ENCODE results near the gene TNK1. TPM values are rescaled to one million over a fixed set of nuclear protein-coding genes. Genes with fewer than 3 reads are reported as not detected.

Gene TNK1
- total and polyA plus RNA-seq, 2 donors (not counting 3 experiments of a cell fraction or from before 2014, with no cell fraction given) = 0.22 to 0.58 TPM

- Histone ChIP-seq H3K4me3 (replicated peaks in 1 of 3; ENCODE audit: insufficient read depth in 1 of 3, low read depth in 1 of 3, low read length in 3 of 3) (no peak overlapping the region), H3K9me3 (replicated peaks; ENCODE audit: control insufficient read depth, insufficient read depth, low read length) (no peaks in the 10 kb centered on the region), H3K79me2 (ENCODE audit: control insufficient read depth, insufficient read depth, low read length) (no peaks in the 10 kb centered on the region), H3K36me3 (ENCODE audit: control insufficient read depth in 2 of 2, extremely low read depth in 1 of 2, insufficient read depth in 2 of 2, low read length in 2 of 2) (no peaks in the 10 kb centered on the region), H3K4me2 (ENCODE audit: insufficient read depth, low read length) (no peak overlapping the region), H3K9me1 (replicated peaks; ENCODE audit: control insufficient read depth, extremely low read depth, insufficient read depth, low read length) (no peaks in the 10 kb centered on the region), H3K27ac (ENCODE audit: insufficient read depth, low read depth, low read length) (no peak overlapping the region), H3K9ac (replicated peaks; ENCODE audit: extremely low read depth, insufficient read depth, low read length) (no peak overlapping the region), H2AFZ (ENCODE audit: low read depth, low read length) (no peak overlapping the region), H3K4me1 (ENCODE audit: control insufficient read depth, extremely low read depth, insufficient read depth, low read length) (peaks cover 3% of the 10 kb centered on the region), H4K20me1 (replicated peaks; ENCODE audit: control insufficient read depth, extremely low read depth, insufficient read depth, low read length) (no peaks in the 10 kb centered on the region), H3K27me3 (ENCODE audit: control insufficient read depth in 2 of 2, insufficient read depth in 2 of 2, low read length in 2 of 2) (no peaks in the 10 kb centered on the region)
- intact Hi-C loops (cut with micrococcal nuclease) (loop anchor here (2.0 to 5.0 kb wide), 2 partner anchors 35 to 139 kb away; partner anchors contain the start of gene PLSCR3), dilution Hi-C loops (cut with MboI; ENCODE audit: extremely low pct_ligation_motif_present, low sequenced_read_pairs) (no loop called here)
- BruUV-seq (replicated peaks) = no TSS peak
- ChIA-PET POLR2A (no interaction called here), CTCF (interaction anchor here (1.3 kb wide), 1 partner anchor 203 kb away, joined by 10 read pairs; no protein-coding TSS in a partner anchor)
- TF ChIP-seq, protein P1, sequence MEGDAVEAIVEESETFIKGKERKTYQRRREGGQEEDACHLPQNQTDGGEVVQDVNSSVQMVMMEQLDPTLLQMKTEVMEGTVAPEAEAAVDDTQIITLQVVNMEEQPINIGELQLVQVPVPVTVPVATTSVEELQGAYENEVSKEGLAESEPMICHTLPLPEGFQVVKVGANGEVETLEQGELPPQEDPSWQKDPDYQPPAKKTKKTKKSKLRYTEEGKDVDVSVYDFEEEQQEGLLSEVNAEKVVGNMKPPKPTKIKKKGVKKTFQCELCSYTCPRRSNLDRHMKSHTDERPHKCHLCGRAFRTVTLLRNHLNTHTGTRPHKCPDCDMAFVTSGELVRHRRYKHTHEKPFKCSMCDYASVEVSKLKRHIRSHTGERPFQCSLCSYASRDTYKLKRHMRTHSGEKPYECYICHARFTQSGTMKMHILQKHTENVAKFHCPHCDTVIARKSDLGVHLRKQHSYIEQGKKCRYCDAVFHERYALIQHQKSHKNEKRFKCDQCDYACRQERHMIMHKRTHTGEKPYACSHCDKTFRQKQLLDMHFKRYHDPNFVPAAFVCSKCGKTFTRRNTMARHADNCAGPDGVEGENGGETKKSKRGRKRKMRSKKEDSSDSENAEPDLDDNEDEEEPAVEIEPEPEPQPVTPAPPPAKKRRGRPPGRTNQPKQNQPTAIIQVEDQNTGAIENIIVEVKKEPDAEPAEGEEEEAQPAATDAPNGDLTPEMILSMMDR (IDR thresholded peaks at IDR 0.05; ENCODE audit: extremely low read depth in 1 of 2, insufficient read depth in 1 of 2, low read depth in 1 of 2, low read length in 2 of 2) = no peak
- no peak for TF ChIP-seq POLR2A (IDR thresholded peaks at IDR 0.05; ENCODE audit: low read depth, low read length)
- TF ChIP-seq MYC (IDR thresholded peaks at IDR 0.05; ENCODE audit: low read depth, low read length) = no peak
- TF ChIP-seq POLR2AphosphoS5 (IDR thresholded peaks at IDR 0.05; ENCODE audit: insufficient read depth, low read depth, low read length) = no peak
- TF ChIP-seq EZH2 (IDR thresholded peaks at IDR 0.05; ENCODE audit: borderline replicate concordance, low read depth, low read length, severe bottlenecking) = no peak
- DNase-seq (ENCODE audit: low read depth, low spot score) (no peak), FAIRE-seq (no peak)
These were observed 23.5 kb upstream of the TNK1 start for GRCh38 chr17:7357381-7357780.

GRCh38 chr17:7361906-7362305 is 19.0 kb upstream of the TNK1 start:
- Histone ChIP-seq H3K4me3 (replicated peaks in 1 of 3; ENCODE audit: insufficient read depth in 1 of 3, low read depth in 1 of 3, low read length in 3 of 3) (no peak overlapping the region), H3K9me3 (replicated peaks; ENCODE audit: control insufficient read depth, insufficient read depth, low read length) (no peaks in the 10 kb centered on the region), H3K9ac (replicated peaks; ENCODE audit: extremely low read depth, insufficient read depth, low read length) (no peak overlapping the region), H3K27me3 (ENCODE audit: control insufficient read depth in 2 of 2, insufficient read depth in 2 of 2, low read length in 2 of 2) (no peaks in the 10 kb centered on the region), H3K4me1 (ENCODE audit: control insufficient read depth, extremely low read depth, insufficient read depth, low read length) (no peaks in the 10 kb centered on the region), H3K27ac (ENCODE audit: insufficient read depth, low read depth, low read length) (no peak overlapping the region), H3K4me2 (ENCODE audit: insufficient read depth, low read length) (no peak overlapping the region), H4K20me1 (replicated peaks; ENCODE audit: control insufficient read depth, extremely low read depth, insufficient read depth, low read length) (no peaks in the 10 kb centered on the region), H3K79me2 (ENCODE audit: control insufficient read depth, insufficient read depth, low read length) (no peaks in the 10 kb centered on the region), H3K36me3 (ENCODE audit: control insufficient read depth in 2 of 2, extremely low read depth in 1 of 2, insufficient read depth in 2 of 2, low read length in 2 of 2) (no peaks in the 10 kb centered on the region), H3K9me1 (replicated peaks; ENCODE audit: control insufficient read depth, extremely low read depth, insufficient read depth, low read length) (no peaks in the 10 kb centered on the region), H2AFZ (ENCODE audit: low read depth, low read length) (no peak overlapping the region)
- CTCF ChIA-PET = interaction anchor here (0.6 to 1.7 kb wide), 5 partner anchors 9 to 316 kb away, joined by 3 to 9 read pairs (median 4); partner anchors contain the start of genes KCTD11 and ZBTB4
- POLR2A ChIA-PET = no interaction called here
- no peak for FAIRE-seq
- DNase-seq (ENCODE audit: low read depth, low spot score) = no peak
- TF ChIP-seq GATA2 (IDR thresholded peaks at IDR 0.05; ENCODE audit: insufficient read depth, insufficient read length, low read depth, low read length) = no peak
- TF ChIP-seq, protein P1 (IDR thresholded peaks at IDR 0.05; ENCODE audit: extremely low read depth in 1 of 2, insufficient read depth in 1 of 2, low read depth in 1 of 2, low read length in 2 of 2) = no peak
- no peak for TF ChIP-seq EZH2 (IDR thresholded peaks at IDR 0.05; ENCODE audit: borderline replicate concordance, low read depth, low read length, severe bottlenecking)
- TF ChIP-seq FOS (IDR thresholded peaks at IDR 0.05; ENCODE audit: borderline replicate concordance, insufficient read depth, low read length) = no peak
- no TSS peak for BruUV-seq (replicated peaks)
- intact Hi-C loops (cut with micrococcal nuclease) = no loop called here
- dilution Hi-C loops (cut with MboI; ENCODE audit: extremely low pct_ligation_motif_present, low sequenced_read_pairs) = no loop called here
